Stimulated activated memory B cell treated with anti-CD40 and anti-IgM and Interleukin-4, amounts not matched to agents 10 μg/mL and 1 μg/mL and 100 μg/mL, for 72 hours (primary cell): Measurements from ENCODE around the gene HSD11B2.

Experiments
- ATAC-seq: fragments of 150-1000 bp; cut with Tn5 transposase; 2 replicates; pipeline ENCODE4 v1.10.0; 2021
- H3K27ac Mint-ChIP-seq: one replicate; pipeline ENCODE4 v1.8.0; 2022; ENCODE audit warnings: mild to moderate bottlenecking, mixed read lengths
- H3K27me3 Mint-ChIP-seq: one replicate; pipeline ENCODE4 v1.8.0; 2022; ENCODE audit warnings: mixed read lengths
- H3K36me3 Mint-ChIP-seq: one replicate; pipeline ENCODE4 v1.8.0; 2022; ENCODE audit warnings: mixed read lengths
- H3K4me1 Mint-ChIP-seq: one replicate; pipeline ENCODE4 v1.8.0; 2022; ENCODE audit warnings: mixed read lengths
- H3K4me3 Mint-ChIP-seq: one replicate; pipeline ENCODE4 v1.8.0; 2022; ENCODE audit warnings: mild to moderate bottlenecking, moderate library complexity, mixed read lengths
- H3K9me3 Mint-ChIP-seq: one replicate; pipeline ENCODE4 v1.8.0; 2022; ENCODE audit warnings: mixed read lengths

HSD11B2 gene

DNA sequence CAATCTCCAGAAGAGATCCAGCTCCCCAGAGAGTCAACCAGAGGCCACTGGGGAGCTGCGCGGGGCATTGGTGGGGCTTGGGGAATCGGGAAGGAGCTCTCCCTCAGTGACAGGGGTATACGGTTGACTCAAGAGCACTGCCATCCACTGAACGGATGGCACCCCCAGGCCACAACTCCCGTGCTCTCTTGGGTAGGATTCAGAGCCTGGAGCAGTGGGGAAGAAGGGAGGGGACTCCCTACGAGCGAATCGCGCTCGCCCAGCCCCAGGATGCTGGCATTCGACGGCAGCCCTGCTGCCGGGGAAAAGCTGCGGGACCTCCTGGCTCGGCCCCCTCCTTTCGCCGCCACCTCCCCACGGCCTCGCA lies 37.1 kb upstream of the HSD11B2 start:
- no peak overlapping the region for H3K27ac Mint-ChIP-seq
- H3K4me1 Mint-ChIP-seq: peaks cover 35% of the 10 kb centered on the region
- H3K27me3 Mint-ChIP-seq: peaks cover 58% of the 10 kb centered on the region
- H3K4me3 Mint-ChIP-seq: peak overlapping the region; percentile 61
- no peaks in the 10 kb centered on the region for H3K9me3 Mint-ChIP-seq
- ATAC-seq: no peak
- no peaks in the 10 kb centered on the region for H3K36me3 Mint-ChIP-seq

DNA sequence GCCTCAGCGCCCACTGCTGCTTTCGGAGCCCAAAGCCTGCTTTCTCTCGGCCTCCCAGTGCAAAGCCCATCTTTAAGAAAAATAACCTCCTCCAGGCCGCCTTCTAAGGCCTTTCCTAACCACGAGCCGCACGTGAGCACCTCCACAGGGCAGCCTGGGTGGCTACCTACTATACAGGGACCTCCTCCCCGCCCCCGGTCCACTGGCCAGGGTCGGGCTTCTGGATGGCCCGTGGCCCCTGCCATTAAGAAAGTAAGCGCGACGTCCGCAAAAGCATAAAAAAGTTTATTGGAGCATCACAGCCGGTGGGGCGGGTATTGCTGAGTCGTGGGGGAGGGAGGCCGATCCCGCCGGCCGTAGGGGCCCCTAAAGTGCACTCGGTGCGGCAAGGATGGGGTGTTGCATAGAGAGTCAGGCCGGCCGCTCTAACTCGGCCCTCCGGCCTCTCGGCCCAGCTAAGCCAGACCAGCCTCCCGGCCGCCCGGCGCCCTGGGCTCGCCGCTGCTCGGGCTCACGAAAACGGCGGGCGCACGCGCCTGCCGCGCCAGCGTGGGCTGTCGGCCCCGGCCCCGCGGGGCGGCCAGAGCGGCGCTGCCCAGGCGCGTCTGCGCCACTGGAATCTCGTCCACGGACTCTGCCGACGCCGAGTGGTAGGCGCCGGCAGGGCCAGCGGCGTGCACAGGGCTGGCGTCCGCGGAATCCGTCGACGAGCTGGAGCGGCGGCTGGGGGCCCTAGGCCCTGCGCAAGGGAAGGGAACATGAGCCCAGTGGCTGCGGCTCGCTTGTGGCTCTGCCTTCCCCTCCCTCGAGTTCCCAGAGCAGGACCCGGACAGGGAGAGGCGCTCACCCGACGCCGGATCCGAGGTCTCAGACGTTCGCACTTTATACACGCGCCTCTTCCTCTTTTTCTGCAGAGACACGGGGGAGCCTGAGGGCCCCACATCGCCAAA lies 36.5 kb upstream of the HSD11B2 start:
- no peaks in the 10 kb centered on the region for H3K9me3 Mint-ChIP-seq
- no peak overlapping the region for H3K27ac Mint-ChIP-seq

DNA sequence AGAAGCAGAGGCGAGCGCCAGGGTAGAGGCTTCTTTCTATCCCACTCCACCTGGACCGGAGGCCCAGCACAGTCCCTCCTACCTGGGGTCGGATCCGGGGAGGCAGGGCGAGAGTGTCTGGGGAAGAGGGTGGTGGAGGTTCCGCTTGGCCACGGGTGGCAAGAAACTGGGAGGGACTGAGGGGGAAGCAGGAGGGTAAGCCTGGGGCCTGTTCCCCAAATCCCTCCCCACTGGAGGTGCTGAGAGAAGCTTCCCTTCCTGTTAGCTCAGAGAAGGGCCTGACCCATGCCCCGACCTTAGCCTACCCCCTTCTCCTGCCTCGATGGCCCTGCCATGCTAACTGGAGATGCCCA lies 35.8 kb upstream of the HSD11B2 start:
- peaks cover 58% of the 10 kb centered on the region for H3K27me3 Mint-ChIP-seq
- H3K4me3 Mint-ChIP-seq: no peak overlapping the region
- no peaks in the 10 kb centered on the region for H3K9me3 Mint-ChIP-seq
- peaks cover 40% of the 10 kb centered on the region for H3K4me1 Mint-ChIP-seq
- no peak for ATAC-seq
- H3K36me3 Mint-ChIP-seq: no peaks in the 10 kb centered on the region
- no peak overlapping the region for H3K27ac Mint-ChIP-seq

More for the DNA sequence above, 36.5 kb upstream of the HSD11B2 start:
- Mint-ChIP-seq H3K4me1 (peaks cover 39% of the 10 kb centered on the region), H3K27me3 (peaks cover 58% of the 10 kb centered on the region), H3K4me3 (peak overlapping the region; percentile 61), H3K36me3 (no peaks in the 10 kb centered on the region)
- no peak for ATAC-seq

DNA sequence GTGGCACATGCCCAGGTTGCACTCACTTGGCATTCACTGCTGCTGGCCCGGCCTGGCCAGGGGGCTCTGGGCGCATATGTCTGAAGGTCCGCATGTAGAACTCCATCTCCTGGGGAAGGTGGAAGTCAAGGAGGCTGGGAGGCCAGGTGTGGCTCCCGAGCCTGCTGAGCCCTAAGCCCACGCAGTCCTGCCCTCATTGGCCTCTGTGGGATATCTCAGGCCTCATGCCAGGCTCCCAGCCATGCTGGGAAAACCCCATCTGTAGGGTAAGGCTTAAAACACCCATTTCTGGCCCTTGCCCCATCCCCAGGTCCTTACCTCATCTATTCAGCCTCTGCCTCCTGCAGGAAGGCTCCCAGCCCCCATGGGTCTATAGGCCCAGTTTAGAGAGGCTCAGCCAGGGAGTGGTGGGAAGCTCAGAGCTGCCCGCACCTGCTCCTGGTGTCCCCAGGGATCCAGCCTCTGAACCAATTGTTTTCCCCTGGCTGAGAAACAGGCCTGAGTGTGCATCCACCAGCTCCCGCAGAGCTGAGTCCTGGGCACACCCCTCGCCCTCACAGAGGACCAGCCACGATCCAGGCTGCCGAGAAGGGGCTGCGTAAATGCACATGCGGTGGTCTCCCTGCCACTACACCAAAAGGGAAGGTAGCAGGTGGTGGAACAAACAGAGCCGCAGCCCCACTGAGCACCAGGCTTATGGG lies 35.3 kb upstream of the HSD11B2 start:
- Mint-ChIP-seq H3K27me3 (peaks cover 58% of the 10 kb centered on the region), H3K27ac (no peak overlapping the region), H3K36me3 (no peaks in the 10 kb centered on the region), H3K9me3 (no peaks in the 10 kb centered on the region), H3K4me1 (peaks cover 35% of the 10 kb centered on the region), H3K4me3 (no peak overlapping the region)
- ATAC-seq: no peak

DNA sequence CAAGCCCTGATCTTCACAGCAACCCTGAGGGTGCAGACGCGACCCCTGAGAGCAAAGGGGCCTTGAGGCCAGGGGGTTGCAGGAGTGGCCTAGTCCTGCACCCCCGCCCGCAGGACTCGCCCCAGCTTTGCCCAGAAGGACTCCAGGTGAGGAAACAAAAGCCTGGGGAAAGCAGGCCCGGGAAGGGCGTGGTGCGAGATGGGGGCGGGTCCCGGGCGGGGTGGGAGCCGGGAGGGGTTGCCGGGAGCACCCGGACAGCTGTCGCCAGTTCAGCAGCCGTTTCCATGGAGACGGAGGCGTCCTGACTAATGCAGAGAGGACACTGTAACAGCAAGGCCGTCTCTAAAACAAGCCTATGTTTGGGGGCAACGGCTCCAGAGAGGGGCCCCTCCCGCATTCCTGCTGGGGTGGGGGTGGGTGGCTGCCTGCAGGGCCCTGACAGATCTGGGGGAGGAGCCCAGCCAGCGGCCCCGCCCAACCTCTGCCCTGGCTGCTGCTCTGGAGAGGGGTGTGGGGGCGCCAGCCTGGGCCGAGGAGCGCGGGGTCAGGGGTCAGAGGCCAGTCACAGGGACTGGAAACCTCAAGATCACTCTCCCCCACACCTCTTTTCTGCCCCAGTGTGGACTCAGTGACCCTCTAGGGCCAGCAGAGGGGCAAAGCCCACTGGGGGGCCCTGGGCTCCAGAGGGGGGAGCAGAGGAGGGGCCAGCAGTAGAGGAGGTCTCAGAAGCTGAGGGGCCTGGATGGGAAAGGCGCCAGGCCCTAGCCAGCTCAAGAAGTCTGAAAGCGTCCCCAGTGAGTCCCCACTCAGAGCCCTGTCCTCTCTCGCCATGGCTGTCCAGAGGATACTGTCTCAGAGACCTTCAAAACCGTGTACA lies 34.5 kb upstream of the HSD11B2 start:
- Mint-ChIP-seq H3K27me3 (peaks cover 58% of the 10 kb centered on the region), H3K36me3 (no peaks in the 10 kb centered on the region), H3K4me1 (peaks cover 27% of the 10 kb centered on the region), H3K27ac (no peak overlapping the region), H3K9me3 (no peaks in the 10 kb centered on the region), H3K4me3 (no peak overlapping the region)
- no peak for ATAC-seq

DNA sequence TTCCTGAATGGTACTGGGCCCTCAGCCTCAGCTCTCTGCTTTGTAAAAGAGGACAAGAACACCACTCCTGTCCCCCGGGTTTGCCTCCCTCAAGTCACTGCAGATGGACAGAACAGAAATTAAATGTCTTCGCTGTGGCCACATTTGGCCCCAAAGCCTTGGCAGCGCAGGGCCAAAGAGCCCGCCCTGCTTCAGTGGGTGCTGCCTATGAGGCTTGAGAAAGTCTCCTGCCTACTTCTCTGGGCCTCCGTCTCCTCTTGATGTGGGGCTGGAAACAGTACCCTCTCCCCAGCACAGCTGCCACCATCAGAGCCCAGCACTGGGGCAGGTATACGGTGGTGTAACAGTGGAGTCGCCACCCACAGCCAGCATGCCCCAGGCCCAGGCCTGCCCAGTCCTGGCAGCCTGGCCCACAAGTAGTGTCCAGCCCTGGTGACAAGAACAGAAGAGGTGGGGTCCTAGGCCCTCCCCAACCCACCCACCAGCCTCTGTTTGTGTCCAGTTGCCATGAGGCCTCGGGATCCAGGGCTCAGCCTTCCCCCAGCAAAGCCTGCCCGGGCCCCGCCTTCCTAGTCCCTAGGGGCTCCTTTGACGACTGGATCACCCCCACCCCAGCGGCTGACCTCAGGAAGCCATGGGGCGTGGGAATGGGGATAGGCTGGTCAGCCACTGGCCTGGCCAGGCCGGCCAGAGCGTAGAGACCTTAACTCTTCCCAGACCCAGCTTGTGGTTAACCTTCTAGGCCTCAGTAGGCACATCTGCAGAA lies 33.7 kb upstream of the HSD11B2 start:
- no peak overlapping the region for H3K27ac Mint-ChIP-seq
- no peak for ATAC-seq
- no peaks in the 10 kb centered on the region for H3K36me3 Mint-ChIP-seq
- peaks cover 58% of the 10 kb centered on the region for H3K27me3 Mint-ChIP-seq
- H3K4me3 Mint-ChIP-seq: no peak overlapping the region
- no peaks in the 10 kb centered on the region for H3K9me3 Mint-ChIP-seq
- H3K4me1 Mint-ChIP-seq: peaks cover 25% of the 10 kb centered on the region

DNA sequence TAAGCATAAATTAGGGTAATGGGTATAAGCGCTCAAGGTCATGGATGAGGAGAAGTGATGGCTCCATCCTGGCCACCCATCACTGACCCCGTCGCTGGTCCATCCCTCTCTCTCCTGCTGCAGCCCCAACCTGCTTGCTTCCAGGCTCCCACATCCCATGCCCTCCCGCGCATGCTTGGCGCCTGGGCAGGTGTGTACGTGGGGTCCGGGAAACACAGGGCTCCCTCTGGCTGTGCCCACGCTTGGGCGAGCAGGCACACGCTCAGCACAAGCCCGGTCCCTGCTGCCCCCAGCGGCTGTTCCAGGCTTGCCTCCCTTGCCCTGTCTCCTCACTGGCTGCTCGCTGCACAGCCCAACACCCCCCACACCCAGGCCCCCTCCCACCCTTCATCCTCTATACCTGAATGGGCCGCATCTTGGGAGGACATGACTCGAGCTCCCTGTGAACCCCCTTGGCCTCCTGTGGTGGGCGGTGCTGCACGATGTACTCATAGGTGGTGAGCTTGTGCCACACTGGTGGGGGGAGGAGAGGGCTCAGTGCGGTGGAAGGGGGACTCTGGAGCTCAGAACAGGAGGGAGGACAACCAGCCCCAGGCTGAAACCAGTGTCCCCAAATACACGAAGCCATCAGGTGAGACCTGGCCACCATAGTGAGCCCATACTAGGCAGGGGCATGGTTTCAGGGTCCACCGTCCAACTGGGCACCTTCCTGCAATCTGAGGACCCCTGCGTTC lies 32.9 kb upstream of the HSD11B2 start:
- H3K9me3 Mint-ChIP-seq: no peaks in the 10 kb centered on the region
- no peak for ATAC-seq
- H3K27ac Mint-ChIP-seq: no peak overlapping the region
- H3K4me3 Mint-ChIP-seq: no peak overlapping the region
- peaks cover 58% of the 10 kb centered on the region for H3K27me3 Mint-ChIP-seq
- peaks cover 25% of the 10 kb centered on the region for H3K4me1 Mint-ChIP-seq
- H3K36me3 Mint-ChIP-seq: no peaks in the 10 kb centered on the region

DNA sequence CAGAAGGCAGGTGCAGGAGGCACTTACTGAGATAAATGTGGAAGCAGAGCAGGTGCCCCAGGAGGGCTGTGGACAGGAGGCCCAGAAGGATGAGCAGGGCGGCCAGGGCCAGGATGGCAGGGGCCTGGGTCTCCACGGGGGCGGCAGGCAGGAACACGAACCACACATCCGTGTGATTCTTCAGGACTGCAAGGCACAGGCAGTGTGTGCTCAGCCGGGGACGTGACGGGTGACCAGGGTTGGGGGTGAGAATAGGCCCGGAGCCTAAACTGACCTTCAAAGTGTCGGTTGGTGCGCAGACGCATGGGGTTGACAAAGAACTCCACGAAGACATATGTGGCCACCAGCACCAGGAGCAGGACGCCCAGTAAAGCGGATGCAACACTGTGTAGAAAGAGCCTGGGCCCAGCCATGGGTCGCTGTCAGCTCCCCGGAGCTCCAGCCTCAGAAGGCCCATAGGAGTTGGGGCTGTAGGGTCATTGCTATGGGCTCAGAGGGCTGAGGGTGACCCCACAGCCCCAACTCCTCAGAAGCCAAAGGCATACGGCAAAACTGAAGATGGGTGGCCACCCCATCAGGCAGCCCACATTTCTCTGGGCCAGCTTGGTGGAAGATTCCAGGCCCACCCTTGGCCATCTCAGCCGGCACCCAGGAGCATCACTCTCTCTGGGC lies 32.2 kb upstream of the HSD11B2 start:
- Mint-ChIP-seq H3K4me3 (no peak overlapping the region), H3K27me3 (peaks cover 58% of the 10 kb centered on the region), H3K4me1 (peaks cover 23% of the 10 kb centered on the region), H3K36me3 (no peaks in the 10 kb centered on the region), H3K9me3 (no peaks in the 10 kb centered on the region), H3K27ac (no peak overlapping the region)
- ATAC-seq: no peak

DNA sequence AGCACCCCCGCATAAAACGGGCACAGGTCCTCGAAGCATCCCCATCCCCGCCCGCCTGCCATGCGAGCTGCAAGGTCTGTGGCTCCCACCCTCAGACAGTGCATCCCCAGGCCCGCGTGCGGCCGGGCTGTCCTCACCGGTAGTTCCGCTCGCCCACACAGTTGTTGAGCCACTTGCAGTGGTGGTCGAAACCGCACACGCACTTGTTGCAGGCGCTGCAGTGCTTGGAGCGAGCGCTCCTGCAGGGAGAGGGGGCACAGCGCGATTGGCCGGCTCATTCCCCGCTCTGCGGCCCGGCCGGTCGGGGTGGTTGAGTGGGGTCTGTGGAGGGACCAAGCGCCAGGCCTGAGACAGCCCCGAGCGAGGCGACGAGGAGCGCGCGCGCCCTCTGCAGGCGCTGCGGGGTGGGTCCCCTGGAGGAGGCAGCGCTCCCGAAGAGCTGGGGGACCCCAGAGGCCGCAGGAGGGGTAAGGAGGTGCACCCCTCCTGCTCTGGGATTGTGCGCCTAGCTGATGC lies 31.6 kb upstream of the HSD11B2 start:
- ATAC-seq: peak; percentile 71
- H3K4me1 Mint-ChIP-seq: peaks cover 17% of the 10 kb centered on the region
- H3K27ac Mint-ChIP-seq: no peak overlapping the region
- H3K27me3 Mint-ChIP-seq: peaks cover 58% of the 10 kb centered on the region
- H3K4me3 Mint-ChIP-seq: peak overlapping the region; percentile 42
- no peaks in the 10 kb centered on the region for H3K9me3 Mint-ChIP-seq
- no peaks in the 10 kb centered on the region for H3K36me3 Mint-ChIP-seq

DNA sequence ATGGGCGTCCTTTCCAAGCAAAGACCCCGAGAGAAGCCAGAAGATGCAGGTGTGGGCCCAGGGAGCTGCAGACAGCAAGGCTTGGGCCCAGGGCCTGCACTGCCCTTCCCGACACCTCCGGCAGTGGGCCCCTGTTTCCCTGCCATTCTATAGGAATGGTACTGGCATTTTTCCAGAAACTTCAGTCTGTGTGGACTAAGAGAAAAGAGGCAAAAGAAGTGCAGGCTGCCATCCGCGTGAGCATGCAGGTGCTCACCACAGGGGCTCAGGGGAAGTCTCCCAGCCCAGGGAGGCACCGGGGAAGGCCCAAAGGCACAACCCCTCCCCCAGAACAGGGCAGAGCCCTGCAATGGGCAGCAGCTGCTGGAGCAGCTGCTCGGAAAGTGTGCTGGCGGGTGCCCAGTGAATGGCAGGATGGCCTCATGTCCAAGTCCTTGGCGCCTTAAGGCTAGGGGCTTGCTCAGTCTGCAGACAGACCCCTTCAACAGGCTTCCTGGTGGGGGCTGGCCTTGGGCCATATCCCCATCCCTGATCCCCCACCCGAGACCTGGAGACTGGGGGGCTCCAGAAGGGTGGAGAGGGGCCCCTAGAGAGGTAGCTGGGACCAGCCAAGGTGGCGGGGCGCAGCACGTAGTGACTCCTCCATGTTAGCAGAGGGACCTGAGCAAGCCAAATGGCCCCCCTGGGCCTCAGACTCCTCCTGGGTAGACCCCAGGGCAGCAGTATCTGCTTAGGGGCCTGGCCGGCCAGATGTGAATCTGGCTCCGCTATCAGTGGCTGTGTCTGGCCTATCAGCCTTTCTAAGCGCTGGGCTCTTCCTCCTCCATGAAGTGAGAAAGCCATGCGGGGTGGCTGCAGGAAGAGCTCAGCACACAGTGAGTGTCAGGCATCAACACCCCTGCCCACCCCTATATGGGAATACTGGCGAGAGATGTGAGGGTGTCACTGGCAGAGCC lies 30.9 kb upstream of the HSD11B2 start:
- H3K4me3 Mint-ChIP-seq: no peak overlapping the region
- H3K36me3 Mint-ChIP-seq: no peaks in the 10 kb centered on the region
- ATAC-seq: no peak
- no peaks in the 10 kb centered on the region for H3K9me3 Mint-ChIP-seq
- peaks cover 50% of the 10 kb centered on the region for H3K27me3 Mint-ChIP-seq
- H3K27ac Mint-ChIP-seq: no peak overlapping the region
- H3K4me1 Mint-ChIP-seq: peaks cover 13% of the 10 kb centered on the region

DNA sequence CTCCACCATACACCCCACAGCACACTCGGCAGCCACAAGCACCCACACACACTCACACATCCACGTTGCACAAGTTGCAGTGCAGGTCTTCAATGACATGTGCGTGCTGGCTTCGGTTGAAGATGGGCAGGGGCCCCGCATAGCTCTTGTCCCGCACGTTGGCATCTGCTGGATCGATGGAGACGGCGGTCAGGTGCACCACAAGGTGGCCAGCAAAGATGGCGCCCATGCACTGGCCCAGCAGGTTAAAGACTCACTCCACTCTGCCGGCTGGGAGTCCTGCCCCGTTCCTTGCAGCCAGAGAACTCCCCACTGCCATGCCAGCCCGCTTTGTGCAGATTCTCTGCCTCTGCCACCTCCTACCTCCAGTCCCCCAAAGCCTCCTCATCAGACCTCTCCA lies 30.0 kb upstream of the HSD11B2 start:
- Mint-ChIP-seq H3K36me3 (no peaks in the 10 kb centered on the region), H3K4me1 (peaks cover 5% of the 10 kb centered on the region), H3K27me3 (peaks cover 41% of the 10 kb centered on the region), H3K9me3 (no peaks in the 10 kb centered on the region), H3K27ac (no peak overlapping the region), H3K4me3 (no peak overlapping the region)
- ATAC-seq: no peak

DNA sequence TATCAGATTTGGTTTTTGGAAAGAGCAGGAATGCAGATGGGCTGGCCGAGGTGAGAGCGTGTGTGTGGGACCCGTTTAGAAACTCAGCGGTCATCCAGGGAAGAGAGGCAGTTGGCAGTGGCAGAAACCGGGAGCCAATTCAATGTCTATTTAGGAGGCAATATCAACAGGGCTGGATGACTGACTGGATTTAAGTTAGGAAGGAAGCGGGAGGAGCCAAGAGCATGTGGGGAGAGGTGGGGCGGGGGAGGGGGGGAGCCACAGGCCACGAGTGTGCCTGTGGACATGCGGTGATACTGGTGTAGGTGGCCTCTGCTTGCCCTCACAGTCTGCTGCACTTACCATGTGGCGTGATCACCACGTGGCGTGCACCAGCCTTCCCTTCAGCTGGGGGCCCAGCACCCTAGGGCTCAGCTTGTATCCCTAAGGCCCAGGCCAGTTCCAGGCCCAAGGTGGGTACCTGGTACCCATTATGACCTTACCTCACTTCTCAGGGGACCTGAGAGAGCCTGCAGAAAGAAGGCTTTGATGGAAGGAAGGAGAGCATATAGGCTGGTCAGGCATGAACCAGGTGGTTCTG lies 26.9 kb upstream of the HSD11B2 start:
- Mint-ChIP-seq H3K4me3 (no peak overlapping the region), H3K27me3 (peaks cover 34% of the 10 kb centered on the region), H3K4me1 (peaks cover 5% of the 10 kb centered on the region), H3K27ac (no peak overlapping the region), H3K9me3 (no peaks in the 10 kb centered on the region), H3K36me3 (no peaks in the 10 kb centered on the region)
- no peak for ATAC-seq
